NCI-H1930 (cell line): ENCODE results near the gene EBF4.
"Not testable (repeated sequence)": the region's sequence is repeated elsewhere in the genome, so short reads cannot be mapped to it uniquely, and the experiment has no call there.

Experiments used
- DNase-seq, 2 experiments: peaks; one replicate each; lab custom pipeline; 2025; lab: John Stamatoyannopoulos, UW

EBF4 gene

DNA sequence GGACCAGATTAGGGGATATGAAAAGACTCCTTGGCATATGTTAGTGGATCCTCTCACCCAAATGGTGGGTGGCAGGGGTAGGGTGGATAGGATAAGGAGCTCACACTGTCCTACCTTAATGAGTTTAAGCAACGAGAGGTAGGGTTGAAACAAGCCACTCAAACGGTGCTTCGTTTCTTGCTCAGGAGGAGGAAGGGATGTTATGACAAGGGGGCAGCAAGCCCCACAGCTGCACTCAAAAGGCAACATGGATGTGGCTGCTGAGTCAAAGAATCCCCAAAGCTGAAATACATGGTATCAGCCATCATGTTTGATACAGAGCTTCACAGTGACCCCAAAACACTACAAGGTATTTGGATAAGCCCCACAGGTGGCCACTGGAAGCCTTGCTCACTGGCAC is 20.1 kb upstream of the EBF4 start:
- DNase-seq: no peak

DNA sequence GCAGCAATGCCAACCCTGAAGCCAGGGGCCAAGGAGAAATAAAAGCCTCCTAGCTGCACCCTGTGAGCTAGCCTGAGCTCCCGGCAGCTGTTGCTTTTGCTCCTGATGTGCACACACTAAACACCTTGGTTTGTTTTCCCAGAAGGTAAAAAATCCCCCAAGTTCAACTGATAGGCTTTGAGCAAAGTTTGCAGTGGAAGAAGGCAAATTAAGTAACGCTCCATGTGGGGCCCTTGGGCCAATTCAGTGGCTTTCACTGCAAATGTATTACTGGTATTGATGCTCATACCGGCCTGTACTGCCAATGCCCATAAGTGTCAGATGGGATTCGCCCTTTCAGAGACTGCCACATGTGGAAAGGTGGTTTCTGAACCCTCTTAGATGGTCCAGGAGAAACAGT is 19.1 kb upstream of the EBF4 start:
- no peak for DNase-seq

DNA sequence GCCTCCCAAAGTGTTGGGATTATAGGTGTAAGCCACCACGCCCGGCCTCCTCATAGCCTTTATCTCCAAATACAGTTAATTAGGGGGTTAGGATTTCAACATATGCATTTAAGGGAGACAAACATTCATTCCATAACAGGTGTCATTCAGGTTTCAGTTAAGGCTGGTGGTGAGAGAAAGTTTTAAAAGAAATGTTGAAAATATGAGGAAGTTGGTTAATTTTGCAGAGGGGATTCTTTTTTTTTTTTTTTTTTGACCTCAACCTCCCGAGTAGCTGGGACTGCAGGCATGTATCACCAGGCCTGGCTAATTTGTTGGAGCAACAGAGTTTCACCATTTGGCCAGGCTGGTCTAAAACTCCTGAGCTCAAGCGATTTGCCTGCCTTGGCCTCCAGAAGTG is 12.5 kb upstream of the EBF4 start:
- no peak for DNase-seq

DNA sequence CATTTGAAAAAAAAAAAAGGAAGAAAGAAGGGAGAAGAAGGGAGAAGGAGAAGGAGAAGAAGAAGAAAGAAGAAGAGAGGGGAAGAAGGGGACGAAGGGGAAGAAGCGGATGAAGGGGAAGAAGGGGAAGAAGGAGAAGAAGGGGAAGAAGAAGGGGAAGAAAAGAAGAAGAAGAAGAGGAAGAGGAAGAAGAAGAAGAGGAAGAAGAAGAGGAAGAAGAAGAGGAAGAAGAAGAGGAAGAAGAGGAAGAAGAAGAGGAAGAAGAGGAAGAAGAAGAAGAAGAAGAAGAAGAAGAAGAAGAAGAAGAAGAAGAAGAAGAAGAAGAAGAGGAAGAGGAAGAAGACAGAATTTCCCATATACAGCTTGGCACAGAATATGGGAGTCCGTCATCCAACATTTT is 10.5 kb upstream of the EBF4 start:
- not testable (repeated sequence) for DNase-seq

DNA sequence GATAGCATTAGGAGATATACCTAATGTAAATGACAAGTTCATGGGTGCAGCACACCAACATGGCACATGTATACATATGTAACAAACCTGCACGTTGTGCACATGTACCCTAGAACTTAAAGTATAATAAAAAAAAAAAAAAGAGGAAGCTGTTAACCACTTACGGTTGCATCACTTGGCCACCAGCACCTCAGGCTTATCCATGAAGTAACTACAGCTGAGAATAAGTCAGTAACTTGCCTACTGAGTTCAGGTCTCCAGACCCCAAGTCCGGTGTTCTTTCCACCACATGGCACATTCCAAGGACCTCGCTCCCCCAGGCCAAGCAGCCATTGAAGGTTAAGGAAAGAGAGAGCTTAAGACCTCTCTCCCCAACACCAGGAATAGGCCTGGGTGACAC is 7.8 kb upstream of the EBF4 start:
- DNase-seq: not testable (repeated sequence)

DNA sequence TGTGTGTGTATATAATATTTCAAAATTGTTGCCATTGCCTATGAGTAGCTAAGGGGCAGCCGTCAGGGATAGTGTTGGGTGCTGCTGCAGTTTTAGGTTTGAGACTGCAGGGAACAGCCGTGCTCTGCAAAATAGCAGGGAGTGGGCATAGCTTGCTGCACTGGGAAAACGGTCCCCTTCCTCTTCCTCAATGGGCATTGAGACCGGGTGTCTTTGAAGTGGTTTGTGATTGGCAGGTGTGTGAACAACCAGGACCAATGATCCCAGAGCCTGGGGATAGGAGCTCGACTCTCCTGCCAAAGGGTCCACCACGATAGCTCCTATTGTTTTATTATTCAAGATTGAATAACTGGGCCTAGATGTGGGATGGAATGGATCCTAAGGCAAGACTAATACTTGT is 5.1 kb upstream of the EBF4 start:
- DNase-seq: no peak

DNA sequence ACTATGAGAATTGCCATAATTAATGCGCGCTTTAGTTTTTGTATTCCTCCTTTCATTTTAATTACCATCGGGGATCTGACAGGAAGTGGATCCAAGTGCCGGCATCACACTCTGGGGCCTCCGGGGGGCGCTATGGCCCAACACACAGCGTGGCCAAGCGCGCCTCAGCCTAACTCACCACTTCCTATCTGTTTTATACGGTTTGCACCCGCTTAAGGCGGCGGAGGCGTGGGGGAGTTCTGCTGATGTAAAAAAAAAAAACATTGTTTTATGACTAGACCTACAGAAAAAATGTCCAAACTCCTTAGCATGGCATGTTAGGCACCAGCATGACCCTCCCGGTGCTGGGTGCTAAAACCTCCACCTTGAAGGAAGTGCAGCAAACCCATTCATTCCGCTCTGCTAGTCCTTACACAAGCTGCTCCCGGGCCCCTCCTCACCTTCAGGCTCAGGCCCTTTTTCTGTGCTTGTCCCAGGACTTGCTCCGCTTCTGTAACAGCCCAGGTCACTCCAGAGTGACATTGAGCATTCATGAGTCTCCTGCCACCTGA is 4.5 kb upstream of the EBF4 start:
- DNase-seq: peak in 1 of 2 experiments; percentile 16

DNA sequence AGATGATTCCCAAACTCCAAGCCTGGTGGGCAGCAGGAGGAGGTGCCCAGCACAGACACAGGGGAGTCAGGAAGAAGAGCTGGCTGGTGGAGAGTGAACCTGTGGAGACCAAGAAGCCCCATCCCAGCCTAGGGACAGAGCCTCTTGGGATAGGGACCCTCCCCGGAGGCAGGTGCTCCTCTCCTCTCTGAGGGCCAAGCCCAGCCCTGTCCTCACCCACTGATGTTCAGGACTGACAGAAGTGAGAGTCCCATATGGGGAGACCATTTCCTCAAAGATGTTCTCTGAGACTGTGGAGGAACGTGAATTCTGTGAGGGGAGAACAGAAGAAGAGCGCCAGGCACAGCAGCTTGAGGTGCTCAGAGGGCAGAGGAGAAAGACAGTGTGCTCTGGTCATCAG is 2.4 kb upstream of the EBF4 start:
- no peak for DNase-seq

DNA sequence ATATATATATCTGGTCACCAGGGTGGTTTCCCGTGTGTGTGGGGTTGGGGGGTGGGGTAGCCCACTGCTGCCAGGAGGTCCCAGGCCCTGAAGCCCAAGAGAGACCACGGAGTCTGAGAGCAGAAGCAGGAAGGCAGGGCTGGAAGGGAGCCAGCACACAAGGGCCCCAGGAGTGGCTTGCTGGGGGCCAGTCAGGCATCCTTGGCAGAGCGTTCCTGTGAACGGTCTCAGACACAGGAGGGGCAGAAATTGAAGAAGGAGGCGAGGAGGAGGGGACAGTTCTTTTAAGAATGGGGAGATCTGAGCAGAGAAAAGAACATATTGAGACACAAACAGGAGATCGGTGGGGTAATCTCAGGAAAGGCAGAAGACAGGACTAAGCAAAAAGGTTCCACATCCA is 1.9 kb upstream of the EBF4 start:
- DNase-seq: no peak

DNA sequence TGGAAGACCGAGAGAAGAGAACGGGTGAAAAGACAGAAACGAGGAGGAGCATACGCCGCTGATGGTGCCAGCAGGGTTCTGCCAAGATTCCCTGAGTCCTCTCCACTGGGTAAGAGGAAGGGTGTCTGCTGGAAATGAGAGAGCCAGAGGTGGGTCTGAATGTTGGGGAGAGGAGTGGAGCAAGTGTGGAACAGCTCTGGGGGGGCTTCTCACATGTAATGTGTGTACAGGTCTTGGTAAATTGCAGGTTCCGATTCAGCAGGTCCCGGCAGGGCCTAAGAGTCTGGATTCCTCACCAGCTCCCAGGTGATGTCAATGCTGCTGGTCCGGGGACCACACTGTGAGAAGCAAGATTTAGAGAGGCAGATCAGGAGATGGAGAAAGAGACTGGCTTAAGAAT is 1.5 kb upstream of the EBF4 start:
- DNase-seq: no peak

DNA sequence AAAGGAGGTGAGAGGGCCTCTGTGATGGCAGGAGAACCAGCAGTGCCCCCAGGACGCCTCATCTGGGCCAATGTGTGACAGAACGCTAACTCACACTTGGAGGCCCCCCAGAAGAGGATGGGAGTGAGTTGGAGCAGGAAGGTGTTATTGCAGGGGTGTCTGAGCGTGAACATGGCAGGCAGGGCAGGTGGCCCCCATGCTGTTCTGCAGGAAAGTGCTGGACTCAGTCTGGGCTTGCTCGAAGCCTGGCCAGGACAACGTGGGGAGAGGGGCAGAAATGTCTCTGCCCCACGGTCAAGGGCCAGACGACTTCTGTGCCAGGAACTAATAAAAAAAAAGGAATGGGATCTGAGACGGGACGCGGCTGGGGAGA is 931 bp upstream of the EBF4 start:
- no peak for DNase-seq

DNA sequence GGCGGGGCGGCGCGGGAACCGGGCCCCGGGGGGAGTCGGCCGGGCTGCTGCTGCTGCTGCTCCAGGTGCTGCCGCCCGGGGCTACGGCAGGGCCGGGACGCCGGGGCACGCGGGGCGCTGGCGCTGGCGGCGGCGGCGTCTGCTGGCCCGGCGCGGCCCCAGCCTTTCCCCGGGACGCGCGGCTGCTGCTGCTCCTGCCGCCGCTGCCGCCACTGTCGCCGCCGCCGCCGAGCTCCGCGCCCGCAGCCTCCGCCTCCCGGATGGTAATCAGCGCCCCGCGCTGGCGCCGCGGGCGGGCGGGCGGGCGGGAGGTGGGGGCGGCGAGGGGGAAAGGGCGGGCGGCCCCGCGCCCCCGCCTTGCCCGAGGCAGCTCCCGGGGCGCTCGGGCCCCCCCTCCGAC is 306 bp downstream of the EBF4 start:
- DNase-seq: no peak

DNA sequence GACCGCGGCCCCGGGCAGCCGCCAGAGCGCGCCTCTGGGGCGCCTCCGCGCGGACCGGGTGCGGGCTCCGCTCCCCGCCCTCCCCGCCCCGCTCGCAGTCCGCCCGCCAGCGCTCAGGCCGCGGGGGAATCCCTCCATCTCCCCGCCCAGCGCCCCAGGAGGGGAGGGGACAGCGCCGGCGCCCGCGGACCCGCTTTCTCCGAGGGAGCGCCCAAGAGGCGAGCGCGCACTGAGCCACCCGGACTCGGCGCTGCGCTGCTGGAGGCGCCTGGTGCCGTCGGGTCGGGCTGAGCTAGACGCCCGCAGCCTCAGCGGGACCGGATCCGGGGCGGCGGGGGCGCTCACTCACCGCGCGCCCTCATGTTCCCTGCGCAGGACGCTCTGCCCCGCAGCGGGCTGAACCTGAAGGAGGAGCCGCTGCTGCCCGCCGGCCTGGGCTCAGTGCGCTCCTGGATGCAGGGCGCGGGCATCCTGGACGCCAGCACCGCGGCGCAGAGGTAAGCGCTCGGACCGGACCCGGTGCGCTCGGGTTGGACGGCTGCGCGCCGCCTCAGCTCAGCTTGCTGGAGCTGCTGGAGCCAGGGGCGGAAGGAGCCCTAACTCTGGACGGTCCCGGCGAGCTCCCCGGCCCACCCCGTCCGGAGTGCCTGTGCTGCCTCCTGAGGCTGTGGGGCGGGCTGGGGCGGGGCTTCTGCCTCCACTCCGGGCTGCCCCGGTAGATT is 867 bp downstream of the EBF4 start:
- DNase-seq: peak; percentile 28 to 37

DNA sequence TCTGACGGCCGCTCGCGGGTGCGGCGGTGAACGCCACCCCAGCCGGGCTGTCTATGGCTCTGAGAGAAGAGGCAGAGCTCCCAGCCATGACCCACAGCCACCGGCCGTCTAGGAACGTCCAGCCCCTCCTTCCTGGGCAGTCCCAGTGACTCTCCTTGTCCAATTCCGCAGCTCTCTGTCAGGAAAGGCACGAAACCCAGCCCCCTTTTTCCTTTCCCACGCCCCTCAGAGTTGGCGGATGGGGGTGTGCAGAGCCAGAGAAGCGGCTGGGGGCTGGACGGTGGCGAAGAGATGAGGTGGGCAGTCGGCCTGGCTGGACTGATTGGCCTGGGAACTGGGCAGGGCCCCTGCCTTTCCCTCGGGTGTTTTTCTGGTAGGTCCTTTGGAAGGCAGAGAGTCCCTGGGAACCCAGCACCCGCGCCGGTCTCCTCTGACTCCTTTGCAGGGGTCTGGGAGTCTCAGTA is 1.5 kb downstream of the EBF4 start:
- no peak for DNase-seq

DNA sequence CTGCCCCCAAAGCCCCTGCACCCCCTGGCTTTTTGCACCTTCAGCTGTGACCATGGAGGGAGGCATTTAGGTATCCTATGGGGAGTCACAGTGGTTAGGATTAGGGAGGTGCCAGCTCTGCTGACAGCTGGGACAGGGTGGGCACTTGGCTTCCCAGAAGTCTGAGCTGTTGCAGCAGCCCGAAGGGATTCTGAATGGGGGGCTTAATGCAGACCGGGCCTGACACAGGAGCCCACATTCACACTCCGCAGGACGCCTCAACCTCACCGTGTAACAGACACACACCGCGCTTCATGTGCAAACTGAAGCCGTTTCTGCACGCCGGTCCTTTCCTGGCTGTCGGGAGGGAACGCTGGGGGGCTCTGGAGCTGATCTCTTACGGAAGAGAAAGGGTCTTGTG is 1.9 kb downstream of the EBF4 start:
- DNase-seq: no peak

DNA sequence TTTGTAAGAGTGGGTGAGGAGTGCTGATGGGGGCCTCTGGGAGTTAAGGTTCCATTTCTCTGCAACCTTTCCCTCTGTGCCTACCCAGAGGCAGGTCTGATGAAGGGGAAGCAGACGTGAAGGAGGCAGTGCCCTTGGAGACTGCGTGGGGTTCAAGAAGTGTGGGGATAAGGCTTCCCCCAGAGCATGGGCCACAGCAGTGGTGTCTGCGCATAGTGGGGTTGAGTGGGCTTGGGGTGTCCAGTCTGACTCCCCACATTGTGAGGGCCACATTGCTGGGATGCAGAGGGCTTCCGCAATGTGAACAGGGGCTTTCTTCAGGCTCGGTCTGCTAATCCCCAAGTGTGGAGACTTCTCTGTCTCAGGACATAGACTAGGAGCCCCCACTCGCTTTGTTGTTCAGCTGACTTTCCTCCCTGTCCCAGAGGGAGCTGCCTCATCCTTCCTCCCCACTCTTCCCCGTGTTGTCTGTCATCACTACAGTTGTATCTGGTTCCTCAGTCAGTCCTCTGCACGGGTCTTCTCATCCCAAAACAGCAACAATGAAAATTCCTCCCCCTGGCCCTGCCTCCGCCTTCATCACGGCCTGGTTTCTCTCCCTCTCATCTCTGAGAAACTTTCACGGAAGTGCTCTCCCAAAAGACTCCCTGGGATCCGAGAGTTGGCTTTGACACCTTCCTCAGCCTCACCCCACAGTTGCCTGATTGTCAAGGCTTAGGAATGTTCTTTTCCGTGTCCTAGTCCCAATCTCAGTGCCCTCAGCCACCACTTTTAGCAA is 2.8 kb downstream of the EBF4 start:
- no peak for DNase-seq

DNA sequence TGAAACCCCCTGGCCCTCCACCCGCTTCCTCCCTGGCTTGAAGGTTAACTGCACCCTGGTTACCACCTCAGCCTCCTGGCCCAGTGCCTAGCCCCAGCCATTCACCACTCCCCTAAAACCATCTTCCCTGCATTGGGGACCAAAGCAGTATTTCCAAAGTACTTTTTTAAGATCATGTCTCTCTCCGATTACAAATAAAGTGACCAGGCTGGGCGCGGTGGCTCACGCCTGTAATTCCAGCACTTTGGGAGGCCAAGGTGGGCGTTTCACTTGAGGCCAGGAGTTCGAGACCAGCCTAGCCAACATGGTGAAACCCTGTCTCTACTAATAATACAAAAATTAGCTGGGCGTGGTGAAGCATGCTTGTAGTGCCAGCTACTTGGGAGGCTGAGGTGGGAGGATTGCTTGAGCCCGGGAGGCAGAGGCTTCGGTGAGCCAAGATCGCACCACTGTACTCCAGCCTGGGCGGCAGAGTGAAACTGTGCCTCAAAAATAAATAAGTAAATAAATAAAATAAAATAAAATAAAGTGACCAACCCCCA is 3.5 kb downstream of the EBF4 start:
- DNase-seq: not testable (repeated sequence)

DNA sequence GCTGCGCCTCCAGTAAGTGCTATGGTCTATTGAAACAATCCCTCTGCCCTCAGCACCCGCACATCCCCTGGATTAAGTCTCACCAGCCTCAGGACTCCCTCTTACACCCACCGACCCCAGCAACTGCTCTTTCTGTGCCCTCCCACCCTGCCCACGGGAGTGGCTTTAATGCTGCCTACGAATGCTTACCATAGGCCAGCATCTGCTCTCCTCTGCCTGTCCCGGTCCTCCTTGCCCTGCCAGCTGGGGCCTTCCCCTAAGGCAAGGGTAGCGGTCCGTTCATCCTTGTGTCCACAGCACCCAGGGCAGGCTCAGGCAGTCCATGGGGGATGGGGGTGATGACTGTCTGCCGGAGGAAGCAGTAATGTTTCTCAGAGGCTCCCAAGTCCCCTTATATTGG is 4.1 kb downstream of the EBF4 start:
- DNase-seq: no peak

DNA sequence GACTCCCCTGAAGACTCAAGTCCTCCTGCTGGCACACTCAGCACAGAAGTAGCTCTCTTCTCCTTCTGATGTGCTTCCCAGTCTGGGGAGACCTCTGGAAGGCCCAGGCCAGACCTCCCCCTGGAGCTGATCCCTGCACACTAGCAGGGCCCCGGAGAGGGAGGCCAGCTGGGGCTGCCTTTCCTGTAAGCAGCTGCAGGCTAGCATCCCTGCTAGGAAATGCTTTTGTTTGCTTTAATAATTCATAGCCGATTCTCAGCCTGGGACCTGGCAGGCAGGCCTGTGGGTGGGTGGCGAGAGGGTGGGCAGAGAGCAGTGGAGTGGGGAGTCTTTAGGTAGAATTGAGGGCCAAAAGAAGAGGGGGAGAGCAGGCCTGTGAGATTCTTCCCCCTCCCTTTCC is 5.2 kb downstream of the EBF4 start:
- no peak for DNase-seq

DNA sequence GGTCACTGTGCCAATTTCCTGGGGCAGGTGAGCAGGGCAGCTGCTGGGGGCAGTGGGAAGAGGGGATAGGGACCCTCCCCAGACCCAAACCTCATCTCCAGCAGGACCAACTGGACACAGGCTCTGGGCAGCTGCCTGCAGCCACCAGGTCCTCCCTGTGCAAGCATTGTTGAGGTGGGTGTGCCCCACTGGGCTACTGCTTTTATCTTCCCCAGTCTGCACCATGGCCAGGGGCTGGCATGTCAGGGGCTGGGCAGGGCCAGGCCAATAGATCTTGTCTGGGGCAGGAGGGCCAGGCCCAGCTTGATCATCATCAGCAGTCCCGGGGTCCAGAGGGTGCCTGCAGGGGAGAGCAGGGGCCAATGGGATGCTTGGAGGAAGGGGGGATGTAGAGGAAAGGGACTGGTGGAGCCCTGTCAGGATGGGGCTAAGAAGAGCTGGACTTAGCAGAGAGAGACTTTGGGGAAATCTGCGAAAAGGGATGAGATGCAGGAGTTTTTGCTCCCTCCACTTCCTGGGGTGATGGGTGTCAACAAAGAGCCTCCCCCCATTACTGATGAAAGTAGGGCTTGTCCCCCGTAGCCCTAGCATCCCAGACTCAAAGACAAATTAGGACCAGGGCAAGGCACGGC is 5.7 kb downstream of the EBF4 start:
- DNase-seq: no peak

DNA sequence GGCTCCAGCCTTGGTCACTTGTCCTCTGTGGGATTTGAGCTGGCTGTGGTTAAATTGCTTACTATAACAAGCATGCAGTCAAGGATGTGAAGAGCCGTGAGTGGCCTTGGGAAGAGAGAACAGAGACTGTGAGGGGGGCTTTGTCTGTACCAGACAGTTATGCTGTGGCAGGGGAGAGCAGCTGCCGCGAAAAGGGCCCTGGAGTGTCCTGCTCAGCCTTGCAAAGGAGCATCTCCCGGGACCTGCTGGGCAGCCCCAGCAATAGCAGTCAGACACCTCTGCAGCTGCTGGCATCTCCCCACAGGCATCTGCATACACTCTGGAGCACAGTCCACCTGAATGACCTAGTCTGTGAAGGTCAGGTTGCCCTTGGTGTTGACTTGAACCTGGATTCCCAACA is 6.3 kb downstream of the EBF4 start:
- no peak for DNase-seq

DNA sequence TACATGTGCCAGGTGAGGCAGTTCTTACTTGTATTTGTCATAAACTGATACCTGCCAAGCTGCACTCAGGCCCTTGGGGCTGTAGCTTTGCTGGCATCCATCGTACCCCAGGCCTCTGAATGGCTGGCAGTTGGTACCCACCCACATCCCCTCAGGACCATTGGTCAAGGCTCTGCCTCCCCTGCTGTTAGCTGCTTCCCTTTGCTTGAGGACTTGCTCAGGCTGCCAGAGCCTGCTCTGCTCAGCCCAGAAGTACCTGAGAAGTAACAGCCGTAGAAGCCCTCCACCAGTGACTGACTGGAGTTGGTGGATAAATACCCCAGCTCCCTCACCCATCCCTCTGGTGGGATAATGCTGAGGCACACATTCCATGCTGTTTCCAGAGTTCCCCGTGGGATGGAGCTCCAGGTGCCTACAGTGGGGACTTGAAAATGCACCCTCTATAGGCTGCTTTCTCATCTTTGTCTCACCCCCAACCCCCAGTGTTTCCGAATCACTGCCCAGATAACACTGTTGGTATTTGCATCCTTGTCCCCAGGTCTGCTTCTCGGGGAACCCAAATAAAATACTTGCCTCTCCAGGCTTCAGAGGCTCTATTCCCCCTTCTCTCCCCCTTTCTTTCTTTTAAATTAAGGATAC is 7.3 kb downstream of the EBF4 start:
- no peak for DNase-seq
